Activated CD8-positive, alpha-beta memory T cell treated with anti-CD3 and anti-CD28 coated beads for 4 hours (primary cell): ENCODE results near the gene NCAPD2.
"Not testable (repeated sequence)": the region's sequence is repeated elsewhere in the genome, so short reads cannot be mapped to it uniquely, and the experiment has no call there.

ENCODE experiments used
- DNase-seq, 2 donors: peaks; one replicate each; pipeline ENCODE4 v3.0.0-alpha.2; 2020; ENCODE audit warnings: low read depth in 2 of 2

Gene NCAPD2

GRCh38 chr12:6492838-6493496, 935 bp upstream of the NCAPD2 start, which contains the start of gene MRPL51:
MRPL51 (minus strand) TSS chr12:6493262; CDS start chr12:6493136, 126 bp downstream.
- peak; percentile 87 to 95 for DNase-seq

GRCh38 chr12:6494258-6494743, 399 bp downstream of the NCAPD2 start:
- DNase-seq, result no peak

- no peak for DNase-seq
Measured at GRCh38 chr12:6494968-6495367, 1.1 kb downstream of the NCAPD2 start.

GRCh38 chr12:6497291-6497690, 3.4 kb downstream of the NCAPD2 start:
- DNase-seq, result not testable (repeated sequence)

- no peak for DNase-seq
Measured at GRCh38 chr12:6500466-6500865, 6.6 kb downstream of the NCAPD2 start.

- DNase-seq, result no peak
Measured at GRCh38 chr12:6507102-6507998, 13.4 kb downstream of the NCAPD2 start.

- no peak for DNase-seq
Measured at GRCh38 chr12:6508087-6508486, 14.2 kb downstream of the NCAPD2 start.

GRCh38 chr12:6520186-6520585, 26.3 kb downstream of the NCAPD2 start:
- DNase-seq, result no peak

- no peak for DNase-seq
Measured at GRCh38 chr12:6522193-6522592, 28.3 kb downstream of the NCAPD2 start.

GRCh38 chr12:6523708-6524107, 29.8 kb downstream of the NCAPD2 start:
- DNase-seq, result no peak

GRCh38 chr12:6524648-6525047, 30.7 kb downstream of the NCAPD2 start:
- DNase-seq, result no peak

- DNase-seq, result no peak
Measured at GRCh38 chr12:6526201-6526600, 32.3 kb downstream of the NCAPD2 start.

GRCh38 chr12:6526766-6527525, 33.0 kb downstream of the NCAPD2 start:
- DNase-seq, result no peak

GRCh38 chr12:6527711-6528110, 33.8 kb downstream of the NCAPD2 start:
- DNase-seq, result no peak

- no peak for DNase-seq
Measured at GRCh38 chr12:6528539-6529235, 34.8 kb downstream of the NCAPD2 start.

- no peak for DNase-seq
Measured at GRCh38 chr12:6529291-6529737, 35.4 kb downstream of the NCAPD2 start.

GRCh38 chr12:6530576-6531260, 36.8 kb downstream of the NCAPD2 start:
- DNase-seq, result no peak

GRCh38 chr12:6532051-6532926, 38.4 kb downstream of the NCAPD2 start:
- peak; percentile 73 to 83 for DNase-seq

GRCh38 chr12:6532927-6533652, 39.2 kb downstream of the NCAPD2 start:
- no peak for DNase-seq
